ENCODE measurements around the gene HAS3. TPM values are rescaled to one million over a fixed set of nuclear protein-coding genes. Genes with fewer than 3 reads are reported as not detected.
"Not testable (repeated sequence)": the region's sequence is repeated elsewhere in the genome, so short reads cannot be mapped to it uniquely, and the experiment has no call there.

Gene HAS3
- total RNA-seq, 1 experiment from 2014 or later: 1.5 TPM

DNA sequence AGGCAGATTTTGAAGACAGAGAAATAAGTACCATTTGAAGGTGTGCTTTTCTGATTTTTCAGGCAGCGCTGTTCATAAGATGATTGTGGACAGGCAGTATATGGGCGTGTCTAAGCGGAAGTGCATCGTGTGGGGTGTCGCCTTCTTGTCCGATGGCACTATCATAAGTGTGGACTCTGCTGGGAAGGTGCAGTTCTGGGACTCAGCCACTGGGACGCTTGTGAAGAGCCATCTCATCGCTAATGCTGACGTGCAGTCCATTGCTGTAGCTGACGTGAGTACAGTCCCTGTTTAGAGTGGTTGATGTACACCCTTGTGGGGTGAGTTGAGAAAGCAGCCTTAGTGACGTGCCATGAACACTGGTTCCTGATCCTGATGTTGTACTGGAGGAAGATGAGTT lies 37.7 kb downstream of the HAS3 start:
- DNase-seq (ENCODE audit: low read depth): no peak

DNA sequence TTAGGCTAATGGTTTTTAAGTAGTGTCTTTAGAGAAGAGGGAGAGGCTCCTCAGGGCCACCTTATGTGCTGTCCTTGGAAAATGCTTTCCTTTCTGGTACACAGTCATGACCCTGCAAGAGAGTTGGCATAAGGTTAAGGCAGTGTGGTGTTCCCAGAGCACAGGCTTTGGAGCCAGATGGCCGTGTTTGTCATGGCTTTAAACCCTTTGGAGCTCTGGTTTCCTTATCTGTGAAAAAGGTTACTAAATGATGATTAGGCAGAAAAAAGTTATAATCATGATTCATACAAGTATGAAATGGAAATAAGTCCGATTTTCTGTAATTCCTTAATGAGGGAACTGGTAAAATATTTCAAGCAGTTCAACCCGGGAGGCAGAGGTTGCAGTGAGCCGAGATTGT lies 40.2 kb downstream of the HAS3 start:
- no peak for DNase-seq (ENCODE audit: low read depth)

DNA sequence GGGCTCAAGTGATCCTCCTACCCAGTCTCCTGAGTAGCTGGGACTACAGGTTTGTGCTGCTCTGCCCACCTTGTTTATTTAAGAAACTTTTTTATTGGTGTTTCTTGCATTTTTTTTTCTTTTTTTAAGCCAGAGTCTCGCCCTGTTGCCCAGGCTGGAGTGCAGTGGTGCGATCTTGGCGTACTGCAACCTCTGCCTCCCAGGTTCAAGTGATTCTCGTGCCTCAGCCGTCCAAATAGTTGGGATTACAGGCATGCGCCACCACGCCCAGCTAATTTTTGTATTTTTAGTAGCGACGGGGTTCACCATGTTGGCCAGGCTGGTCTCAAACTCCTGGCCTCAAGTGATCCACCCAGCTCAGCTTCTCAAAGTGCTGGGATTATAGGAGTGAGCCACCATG lies 44.2 kb downstream of the HAS3 start:
- not testable (repeated sequence) for DNase-seq (ENCODE audit: low read depth)

DNA sequence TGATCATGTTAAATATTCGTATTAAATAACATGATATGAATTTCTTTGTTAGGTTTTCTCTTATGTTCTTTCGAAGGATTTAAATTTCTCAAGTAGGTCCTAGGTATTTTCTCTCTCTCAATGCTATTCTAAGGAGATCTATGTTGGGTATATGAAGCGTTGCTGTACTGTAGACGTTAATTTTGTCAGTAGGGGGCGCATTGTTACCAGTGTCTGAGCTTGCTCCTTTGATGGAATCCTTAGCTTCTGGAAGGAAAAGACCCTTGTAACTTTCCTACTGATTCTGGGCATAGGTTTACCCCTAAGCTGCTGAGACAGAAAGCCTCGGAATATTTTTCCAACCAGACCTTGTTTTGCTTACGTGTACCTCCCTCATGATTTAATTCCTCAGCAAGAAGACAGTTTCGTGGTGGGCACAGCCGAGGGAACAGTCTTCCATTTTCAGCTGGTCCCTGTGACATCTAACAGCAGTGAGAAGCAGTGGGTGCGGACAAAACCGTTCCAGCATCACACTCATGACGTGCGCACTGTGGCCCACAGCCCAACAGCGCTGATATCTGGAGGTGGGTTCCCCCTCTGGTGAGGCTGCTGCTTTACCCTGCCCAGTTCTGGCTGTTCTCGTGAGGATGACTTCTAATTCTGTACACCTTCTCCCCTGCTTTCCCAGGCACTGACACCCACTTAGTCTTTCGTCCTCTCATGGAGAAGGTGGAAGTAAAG lies 44.9 kb downstream of the HAS3 start:
- peak; percentile 44 for DNase-seq (ENCODE audit: low read depth)

DNA sequence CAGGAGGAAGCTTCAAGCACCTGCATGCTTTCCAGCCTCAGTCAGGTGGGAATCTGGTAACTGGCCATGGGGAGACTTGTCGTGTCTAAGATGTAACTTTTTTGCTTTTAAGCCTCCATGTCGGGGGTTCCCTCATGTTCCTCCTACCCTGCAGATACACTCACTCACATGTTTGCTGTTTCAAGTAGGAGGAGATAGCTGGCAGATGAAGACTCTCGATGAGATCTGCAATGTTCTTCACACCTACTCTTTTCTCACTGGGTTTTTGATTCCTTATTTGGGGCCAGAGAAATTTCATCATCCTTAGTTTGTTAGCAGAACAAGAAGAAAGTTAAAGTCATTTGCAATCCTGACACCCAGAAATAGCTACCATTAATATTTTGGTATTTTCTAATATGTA lies 51.7 kb downstream of the HAS3 start:
- DNase-seq (ENCODE audit: low read depth): no peak

DNA sequence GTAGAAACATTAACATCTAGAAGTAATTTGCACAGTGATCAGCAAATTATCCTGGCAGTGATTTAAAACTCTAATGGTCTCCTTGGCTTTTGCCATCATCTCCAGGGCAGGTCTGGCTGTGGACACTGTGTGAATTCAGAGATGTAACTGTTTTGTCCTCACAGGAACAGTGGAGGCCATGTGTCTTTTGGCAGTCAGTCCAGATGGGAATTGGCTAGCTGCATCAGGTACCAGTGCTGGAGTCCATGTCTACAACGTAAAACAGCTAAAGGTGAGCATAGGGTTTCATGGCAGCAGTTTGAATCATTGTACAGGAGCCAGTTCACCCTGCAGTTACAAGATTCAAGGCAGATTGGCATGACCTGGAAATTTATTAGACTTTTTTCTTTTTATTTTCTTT lies 54.7 kb downstream of the HAS3 start:
- DNase-seq (ENCODE audit: low read depth): no peak

DNA sequence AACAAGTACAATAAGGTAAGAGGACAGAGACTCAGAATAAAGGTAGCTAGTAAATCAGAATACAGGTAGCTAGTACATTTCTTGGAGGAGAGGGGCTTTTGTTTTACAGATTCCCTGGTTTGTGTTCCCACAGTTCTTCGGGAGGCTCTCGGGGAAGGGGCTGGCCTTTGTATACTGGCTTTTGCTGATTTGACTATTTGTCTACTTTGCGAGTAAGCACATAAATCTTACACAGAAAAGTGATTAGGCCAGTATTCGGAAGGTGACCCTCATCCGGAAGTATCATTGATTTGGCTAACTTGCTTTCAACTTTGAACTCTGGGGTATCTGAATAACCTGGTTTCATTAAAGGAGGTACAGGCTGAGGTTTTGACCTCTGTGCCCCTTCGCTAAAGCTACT lies 60.1 kb downstream of the HAS3 start:
- no peak for DNase-seq (ENCODE audit: low read depth)

DNA sequence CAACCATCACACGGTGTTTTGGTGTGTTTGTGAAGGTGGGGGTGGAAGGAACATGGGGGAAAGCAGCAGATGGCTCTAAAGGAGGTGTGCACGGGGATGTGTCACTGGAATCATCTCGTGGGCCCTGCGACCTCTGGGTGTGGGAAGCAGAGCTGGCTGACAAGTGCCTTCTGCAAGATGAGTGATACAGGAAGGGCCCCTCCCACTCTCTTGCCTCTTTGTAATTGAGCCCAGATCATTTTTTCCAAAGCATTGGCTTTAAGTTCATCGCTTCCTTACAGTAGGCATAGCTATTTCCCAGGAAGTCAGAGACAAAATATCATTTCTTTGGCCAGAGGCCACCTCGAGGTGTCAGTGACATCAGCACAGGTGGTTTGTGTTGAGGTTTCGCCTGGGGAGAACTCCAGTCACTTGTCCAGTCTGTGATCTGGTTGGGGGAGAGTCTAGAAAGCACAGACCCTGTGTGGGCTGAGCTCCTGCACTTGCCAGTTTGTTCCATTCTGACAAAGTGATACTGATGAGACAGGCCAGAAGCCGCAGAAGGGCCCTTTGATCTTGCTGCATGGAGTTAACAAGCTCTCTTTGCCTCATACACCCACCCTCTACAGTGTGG lies 60.9 kb downstream of the HAS3 start:
- peak; percentile 46 for DNase-seq (ENCODE audit: low read depth)

DNA sequence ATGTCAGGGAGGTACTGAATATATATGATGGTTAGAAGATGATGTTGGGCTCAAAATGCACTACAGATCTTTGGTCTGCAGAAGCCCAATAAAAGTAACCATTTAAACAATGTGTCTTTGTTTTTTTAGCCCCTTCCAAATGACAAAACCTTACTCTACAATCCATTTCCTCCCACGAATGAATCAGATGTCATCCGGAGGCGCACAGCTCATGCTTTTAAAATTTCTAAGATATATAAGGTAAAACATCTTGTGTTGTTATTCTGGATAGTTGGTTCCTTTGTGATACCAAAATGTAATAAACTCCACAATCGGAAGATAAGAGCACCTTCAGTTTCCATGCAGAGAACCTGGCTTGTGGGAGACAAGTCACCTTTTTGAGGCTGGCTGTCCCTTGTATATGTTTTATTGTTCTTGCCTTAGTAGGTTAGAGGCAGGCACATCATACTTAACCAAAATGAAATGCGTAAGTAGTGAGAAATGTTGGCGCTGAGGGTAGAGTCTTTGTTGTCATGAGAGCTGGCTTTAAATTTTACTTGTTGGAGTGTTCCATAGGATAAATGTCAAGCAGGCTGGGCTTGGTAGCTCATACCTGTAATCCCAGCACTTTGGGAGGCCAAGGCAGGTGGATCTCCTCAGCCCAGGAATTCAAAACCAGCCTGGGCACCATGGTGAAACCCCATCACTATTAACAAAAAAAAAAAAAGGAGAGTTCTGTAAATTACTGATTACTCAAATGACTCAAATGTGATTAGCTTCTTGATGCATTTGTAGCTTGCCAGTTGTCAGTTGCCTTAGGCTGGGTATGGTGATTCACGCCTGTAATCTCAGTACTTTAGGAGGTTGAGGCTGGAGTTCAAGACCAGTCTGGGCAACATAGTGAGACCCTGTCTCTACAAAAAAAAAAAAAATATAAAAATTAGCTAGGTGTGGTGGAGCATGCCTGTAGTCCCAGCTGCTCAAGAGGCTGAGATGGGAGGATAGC lies 61.8 kb downstream of the HAS3 start:
- DNase-seq (ENCODE audit: low read depth): peak; percentile 23

Other genes starting within 250 kb of the HAS3 start
- 32.7 and 46.9 TPM in 2 replicates for gene CHTF8, start 26.9 kb downstream of the HAS3 start, total RNA-seq (2014; rRNA removed; shearing (Covaris generic))
- gene UTP4, start 27.0 kb downstream of the HAS3 start, total RNA-seq (2014; rRNA removed; shearing (Covaris generic)): 24.3 and 47.0 TPM in 2 replicates
- gene SNTB2, start 81.5 kb downstream of the HAS3 start, total RNA-seq (2014; rRNA removed; shearing (Covaris generic)): 5.6 and 6.8 TPM in 2 replicates
- gene VPS4A, start 205.7 kb downstream of the HAS3 start, total RNA-seq (2014; rRNA removed; shearing (Covaris generic)): 14.1 and 16.6 TPM in 2 replicates
- gene PDF, start 224.9 kb downstream of the HAS3 start, total RNA-seq (2014; rRNA removed; shearing (Covaris generic)): 32.1 and 60.8 TPM in 2 replicates
- gene COG8, start 233.9 kb downstream of the HAS3 start, total RNA-seq (2014; rRNA removed; shearing (Covaris generic)): 31.8 and 34.1 TPM in 2 replicates
- gene NIP7, start 234.1 kb downstream of the HAS3 start, total RNA-seq (2014; rRNA removed; shearing (Covaris generic)): 41.9 and 43.7 TPM in 2 replicates
- gene TMED6, start 246.1 kb downstream of the HAS3 start, total RNA-seq (2014; rRNA removed; shearing (Covaris generic)): not detected in 2 replicates

Measured in Daoy (cell line).